ENCODE measurements around the gene PGAM2. TPM values are rescaled to one million over a fixed set of nuclear protein-coding genes. Genes with fewer than 3 reads are reported as not detected.

The PGAM2 gene
- total RNA-seq, 1 donor from 2014 or later, result not detected

DNA sequence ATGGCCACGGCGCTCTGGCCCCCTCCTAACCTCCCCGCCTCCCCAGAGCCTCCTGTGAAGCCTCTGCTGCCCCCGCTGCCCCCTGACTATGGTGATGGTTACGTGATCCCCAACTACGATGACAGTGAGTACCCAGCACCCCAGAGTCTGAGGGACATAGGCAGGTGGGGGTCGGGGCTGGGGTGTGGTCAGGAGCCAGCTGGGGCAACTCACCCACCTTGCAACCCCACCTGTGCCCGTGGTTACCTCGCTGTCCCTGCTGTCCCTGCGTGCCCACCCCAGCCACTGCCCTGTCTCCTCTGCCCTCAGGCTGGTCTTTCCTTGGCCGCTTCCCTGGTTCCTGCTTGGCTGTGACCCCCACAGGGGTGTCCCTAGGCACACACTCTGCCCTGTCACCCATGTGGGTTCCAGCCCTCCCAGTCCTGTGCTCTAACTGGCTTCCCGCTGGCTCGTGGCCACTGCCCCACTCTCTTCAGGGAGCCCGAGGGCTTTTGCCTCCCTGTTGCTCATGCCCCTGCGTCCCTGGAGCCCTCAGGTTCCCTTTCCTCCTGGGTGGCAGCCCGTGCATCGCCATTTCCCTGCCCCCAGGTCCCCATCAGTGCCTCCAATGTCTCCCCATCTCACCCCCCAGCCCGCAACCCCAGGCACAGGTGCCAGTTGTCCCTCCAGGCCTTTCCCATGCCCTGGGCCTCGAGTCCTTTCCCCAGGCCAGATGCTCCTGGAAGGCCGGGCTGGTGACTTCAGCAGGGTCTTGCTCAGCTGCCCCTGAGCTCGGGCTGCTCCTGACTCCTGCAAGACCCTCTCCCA is 42.8 kb upstream of the PGAM2 start:
- Histone ChIP-seq H3K27ac (peak overlapping the region; percentile 98), H3K4me1 (peaks cover 36% of the 10 kb centered on the region), H3K9me3 (no peaks in the 10 kb centered on the region), H3K27me3 (no peaks in the 10 kb centered on the region), H3K4me3 (peak overlapping the region in 1 of 2 donors; percentile 10), H3K36me3 (peaks cover 0 to 58% of the 10 kb centered on the region in 2 donors)
- DNase-seq (ENCODE audit: extremely low spot score in 2 of 2), result no peak
- no peak for TF ChIP-seq POLR2A (IDR thresholded peaks at IDR 0.05)
- TF ChIP-seq POLR2AphosphoS5 (IDR thresholded peaks at IDR 0.05; ENCODE audit: insufficient read depth in 1 of 2, low read depth in 1 of 2), result no peak
- TF ChIP-seq, protein P1, sequence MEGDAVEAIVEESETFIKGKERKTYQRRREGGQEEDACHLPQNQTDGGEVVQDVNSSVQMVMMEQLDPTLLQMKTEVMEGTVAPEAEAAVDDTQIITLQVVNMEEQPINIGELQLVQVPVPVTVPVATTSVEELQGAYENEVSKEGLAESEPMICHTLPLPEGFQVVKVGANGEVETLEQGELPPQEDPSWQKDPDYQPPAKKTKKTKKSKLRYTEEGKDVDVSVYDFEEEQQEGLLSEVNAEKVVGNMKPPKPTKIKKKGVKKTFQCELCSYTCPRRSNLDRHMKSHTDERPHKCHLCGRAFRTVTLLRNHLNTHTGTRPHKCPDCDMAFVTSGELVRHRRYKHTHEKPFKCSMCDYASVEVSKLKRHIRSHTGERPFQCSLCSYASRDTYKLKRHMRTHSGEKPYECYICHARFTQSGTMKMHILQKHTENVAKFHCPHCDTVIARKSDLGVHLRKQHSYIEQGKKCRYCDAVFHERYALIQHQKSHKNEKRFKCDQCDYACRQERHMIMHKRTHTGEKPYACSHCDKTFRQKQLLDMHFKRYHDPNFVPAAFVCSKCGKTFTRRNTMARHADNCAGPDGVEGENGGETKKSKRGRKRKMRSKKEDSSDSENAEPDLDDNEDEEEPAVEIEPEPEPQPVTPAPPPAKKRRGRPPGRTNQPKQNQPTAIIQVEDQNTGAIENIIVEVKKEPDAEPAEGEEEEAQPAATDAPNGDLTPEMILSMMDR (IDR thresholded peaks at IDR 0.05), result no peak
- intact Hi-C loops (cut with DNase I), result no loop called here

DNA sequence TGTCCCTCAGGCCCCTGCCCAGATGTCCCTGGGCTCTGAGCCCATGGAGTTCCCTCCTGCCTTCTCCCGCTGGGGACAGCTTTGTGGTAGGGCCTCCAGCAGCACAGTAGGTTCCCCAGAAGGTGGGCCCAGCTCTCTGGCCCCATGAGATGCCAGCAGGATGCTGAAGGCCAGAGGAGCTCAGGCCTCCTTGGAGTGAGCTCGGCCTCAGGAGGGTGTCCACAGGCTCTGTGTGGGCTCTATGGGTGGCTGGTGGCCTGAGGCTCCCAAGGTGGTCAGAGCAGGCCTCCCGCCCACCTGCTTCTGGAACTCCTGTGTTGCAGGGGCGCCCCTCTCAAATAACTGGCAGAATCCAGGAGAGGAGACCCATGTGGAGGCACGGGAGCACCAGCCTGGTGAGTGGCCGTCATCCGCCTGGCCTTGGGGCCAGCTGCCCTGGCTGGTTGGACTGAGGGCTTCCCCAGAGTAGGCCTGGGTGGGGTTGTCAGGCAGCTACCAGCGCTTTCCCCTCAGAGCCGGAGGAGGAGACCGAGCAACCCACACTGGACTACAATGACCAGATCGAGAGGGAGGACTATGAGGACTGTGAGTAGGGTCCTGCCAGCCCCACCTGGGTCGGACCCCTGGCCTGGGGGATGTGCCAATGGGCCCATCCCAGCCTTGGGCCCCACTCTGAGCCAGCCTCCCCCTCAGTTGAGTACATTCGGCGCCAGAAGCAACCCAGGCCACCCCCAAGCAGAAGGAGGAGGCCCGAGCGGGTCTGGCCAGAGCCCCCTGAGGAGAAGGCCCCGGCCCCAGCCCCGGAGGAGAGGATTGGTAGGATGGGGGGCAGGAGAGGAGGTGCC is 42.0 kb upstream of the PGAM2 start:
- intact Hi-C loops (cut with DNase I), result no loop called here
- Histone ChIP-seq H3K27me3 (no peaks in the 10 kb centered on the region), H3K36me3 (peaks cover 0 to 54% of the 10 kb centered on the region in 2 donors), H3K4me3 (peak overlapping the region in 1 of 2 donors; percentile 10), H3K9me3 (no peaks in the 10 kb centered on the region), H3K27ac (peak overlapping the region; percentile 98), H3K4me1 (peaks cover 44% of the 10 kb centered on the region)
- TF ChIP-seq POLR2A (IDR thresholded peaks at IDR 0.05) (no peak), POLR2AphosphoS5 (IDR thresholded peaks at IDR 0.05; ENCODE audit: insufficient read depth in 1 of 2, low read depth in 1 of 2) (no peak)
- TF ChIP-seq, protein P1 (IDR thresholded peaks at IDR 0.05), result no peak
- DNase-seq (ENCODE audit: extremely low spot score in 2 of 2), result no peak

DNA sequence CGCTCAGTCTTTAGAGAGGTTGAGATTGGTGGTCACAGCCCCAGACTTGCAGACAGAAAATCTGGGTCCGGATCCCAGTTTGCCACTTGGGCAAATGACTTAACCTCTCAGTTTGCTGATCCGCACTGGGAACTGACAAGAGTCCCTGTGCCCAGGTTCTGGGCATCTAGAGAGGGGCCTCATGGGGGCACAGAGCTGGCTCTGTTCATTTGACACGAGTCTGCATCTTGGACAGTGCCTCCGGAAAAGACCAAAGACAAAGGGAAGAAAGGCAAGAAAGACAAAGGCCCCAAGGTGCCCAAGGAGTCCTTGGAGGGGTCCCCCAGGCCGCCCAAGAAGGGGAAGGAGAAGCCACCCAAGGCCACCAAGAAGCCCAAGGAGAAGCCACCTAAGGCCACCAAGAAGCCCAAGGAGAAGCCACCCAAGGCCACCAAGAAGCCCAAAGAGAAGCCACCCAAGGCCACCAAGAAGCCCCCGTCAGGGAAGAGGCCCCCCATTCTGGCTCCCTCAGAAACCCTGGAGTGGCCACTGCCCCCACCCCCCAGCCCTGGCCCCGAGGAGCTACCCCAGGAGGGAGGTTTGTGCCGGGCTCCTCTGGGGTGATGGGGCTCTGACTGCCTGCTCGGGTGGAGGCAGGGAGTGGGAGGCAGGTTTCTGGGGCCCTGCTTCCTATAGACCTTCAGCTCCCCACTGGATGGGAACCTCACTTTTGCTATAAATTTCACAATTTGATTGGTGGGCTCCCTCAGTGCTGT is 41.1 kb upstream of the PGAM2 start:
- peak overlapping the region; percentile 98 for H3K27ac ChIP-seq

DNA sequence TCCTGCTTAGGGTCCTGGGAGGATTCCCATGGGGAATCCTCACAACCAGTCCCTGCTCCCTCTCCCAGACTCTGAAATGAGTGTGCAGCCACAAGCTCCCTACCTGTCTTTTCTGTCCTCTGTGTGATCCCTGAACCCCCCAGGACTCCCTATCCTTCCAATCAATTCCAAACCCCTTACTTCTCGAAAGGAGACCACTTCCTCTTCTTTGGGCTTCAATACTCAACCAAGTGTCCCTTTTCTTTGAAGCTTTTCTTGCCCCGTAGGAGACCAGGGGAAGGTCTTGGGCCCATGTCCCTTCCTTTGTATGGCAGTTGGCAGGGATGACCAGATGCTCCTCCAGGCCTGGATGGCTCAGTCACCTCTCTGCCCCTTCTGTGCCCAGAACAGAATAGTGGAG is 40.5 kb upstream of the PGAM2 start:
- H3K9me3 ChIP-seq, result no peaks in the 10 kb centered on the region
- intact Hi-C loops (cut with DNase I), result loop anchor here (2.0 kb wide), 1 partner anchor 23 kb away; the partner anchor contains the start of gene POLM
- H3K4me1 ChIP-seq, result peaks cover 59% of the 10 kb centered on the region
- H3K36me3 ChIP-seq, result peaks cover 0 to 43% of the 10 kb centered on the region in 2 donors
- no peak for DNase-seq (ENCODE audit: extremely low spot score in 2 of 2)
- no peaks in the 10 kb centered on the region for H3K27me3 ChIP-seq
- TF ChIP-seq, protein P1 (IDR thresholded peaks at IDR 0.05), result no peak
- TF ChIP-seq POLR2AphosphoS5 (IDR thresholded peaks at IDR 0.05; ENCODE audit: insufficient read depth in 1 of 2, low read depth in 1 of 2) (no peak), POLR2A (IDR thresholded peaks at IDR 0.05) (no peak)
- H3K27ac ChIP-seq, result peak overlapping the region; percentile 98
- peak overlapping the region; percentile 56 to 72 for H3K4me3 ChIP-seq

More for the DNA sequence above, 41.1 kb upstream of the PGAM2 start:
- H3K27me3 ChIP-seq, result no peaks in the 10 kb centered on the region
- DNase-seq (ENCODE audit: extremely low spot score in 2 of 2), result no peak
- intact Hi-C loops (cut with DNase I), result no loop called here
- TF ChIP-seq POLR2A (IDR thresholded peaks at IDR 0.05) (no peak), POLR2AphosphoS5 (IDR thresholded peaks at IDR 0.05; ENCODE audit: insufficient read depth in 1 of 2, low read depth in 1 of 2) (no peak)
- TF ChIP-seq, protein P1 (IDR thresholded peaks at IDR 0.05), result no peak
- H3K9me3 ChIP-seq, result no peaks in the 10 kb centered on the region
- peaks cover 52% of the 10 kb centered on the region for H3K4me1 ChIP-seq
- peak overlapping the region; percentile 56 to 72 for H3K4me3 ChIP-seq
- H3K36me3 ChIP-seq, result peaks cover 0 to 48% of the 10 kb centered on the region in 2 donors
